ENCODE results near the gene PROC.

Gene PROC

DNA sequence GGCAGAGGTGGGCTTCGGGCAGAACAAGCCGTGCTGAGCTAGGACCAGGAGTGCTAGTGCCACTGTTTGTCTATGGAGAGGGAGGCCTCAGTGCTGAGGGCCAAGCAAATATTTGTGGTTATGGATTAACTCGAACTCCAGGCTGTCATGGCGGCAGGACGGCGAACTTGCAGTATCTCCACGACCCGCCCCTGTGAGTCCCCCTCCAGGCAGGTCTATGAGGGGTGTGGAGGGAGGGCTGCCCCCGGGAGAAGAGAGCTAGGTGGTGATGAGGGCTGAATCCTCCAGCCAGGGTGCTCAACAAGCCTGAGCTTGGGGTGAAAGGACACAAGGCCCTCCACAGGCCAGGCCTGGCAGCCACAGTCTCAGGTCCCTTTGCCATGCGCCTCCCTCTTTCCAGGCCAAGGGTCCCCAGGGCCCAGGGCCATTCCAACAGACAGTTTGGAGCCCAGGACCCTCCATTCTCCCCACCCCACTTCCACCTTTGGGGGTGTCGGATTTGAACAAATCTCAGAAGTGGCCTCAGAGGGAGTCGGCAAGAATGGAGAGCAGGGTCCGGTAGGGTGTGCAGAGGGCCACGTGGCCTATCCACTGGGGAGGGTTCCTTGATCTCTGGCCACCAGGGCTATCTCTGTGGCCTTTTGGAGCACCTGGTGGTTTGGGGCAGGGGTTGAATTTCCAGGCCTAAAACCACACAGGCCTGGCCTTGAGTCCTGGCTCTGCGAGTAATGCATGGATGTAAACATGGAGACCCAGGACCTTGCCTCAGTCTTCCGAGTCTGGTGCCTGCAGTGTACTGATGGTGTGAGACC is at the start of gene PROC:
PROC (plus strand) TSS at position 128 of the 812 bp plus-strand sequence. CDS start 1,516 bp downstream, outside the sequence.
- peaks cover 16% of the 10 kb centered on the region for H3K4me1 ChIP-seq (ENCODE audit: control insufficient read depth, insufficient read depth, low read length)
- H3K27ac ChIP-seq (ENCODE audit: low read length), result no peak within 1 kb of the TSS
- no peak within 1 kb of the TSS for H3K9ac ChIP-seq (ENCODE audit: low read length in 2 of 2)
- peaks cover 38 to 46% of the 10 kb centered on the region in 2 donors for H3K27me3 ChIP-seq (ENCODE audit: control insufficient read depth in 1 of 2, insufficient read depth in 2 of 2, low read length in 2 of 2)
- no peak within 1 kb of the TSS for H3K4me3 ChIP-seq (ENCODE audit: low read length in 2 of 2)
- H3K9me3 ChIP-seq (ENCODE audit: control insufficient read depth in 2 of 2, low read length in 2 of 2), result no peaks in the 10 kb centered on the region
- no peaks in the 10 kb centered on the region for H3K36me3 ChIP-seq (ENCODE audit: control insufficient read depth in 2 of 2, insufficient read depth in 2 of 2, low read length in 2 of 2)

DNA sequence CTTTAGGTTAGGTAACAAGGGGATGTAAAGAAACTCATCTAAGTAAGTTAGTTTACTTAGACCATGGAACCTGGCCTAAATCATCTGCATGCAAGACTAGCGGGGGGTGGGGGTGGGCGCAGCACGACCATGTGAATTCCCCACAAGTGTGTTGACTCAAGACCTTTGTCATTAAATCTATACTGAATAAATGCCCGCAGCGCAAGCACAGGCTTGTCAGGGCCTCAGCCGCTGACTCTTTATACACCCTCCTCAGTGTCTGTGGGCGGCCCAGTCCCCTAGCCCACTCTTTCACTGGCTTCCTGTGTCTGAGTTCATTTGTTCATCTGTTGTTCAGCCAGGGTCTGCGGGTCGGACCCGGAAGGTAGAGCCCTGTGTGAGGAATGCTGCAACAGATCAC is 48.2 kb upstream of the PROC start:
- Histone ChIP-seq H3K27me3 (ENCODE audit: control insufficient read depth in 1 of 2, insufficient read depth in 2 of 2, low read length in 2 of 2) (no peaks in the 10 kb centered on the region), H3K4me3 (ENCODE audit: low read length in 2 of 2) (no peak overlapping the region), H3K4me1 (ENCODE audit: control insufficient read depth, insufficient read depth, low read length) (peaks cover 3% of the 10 kb centered on the region), H3K9me3 (ENCODE audit: control insufficient read depth in 2 of 2, low read length in 2 of 2) (peaks cover 0 to 5% of the 10 kb centered on the region in 2 donors), H3K27ac (ENCODE audit: low read length) (no peak overlapping the region), H3K9ac (ENCODE audit: low read length in 2 of 2) (no peak overlapping the region), H3K36me3 (ENCODE audit: control insufficient read depth in 2 of 2, insufficient read depth in 2 of 2, low read length in 2 of 2) (no peaks in the 10 kb centered on the region)

DNA sequence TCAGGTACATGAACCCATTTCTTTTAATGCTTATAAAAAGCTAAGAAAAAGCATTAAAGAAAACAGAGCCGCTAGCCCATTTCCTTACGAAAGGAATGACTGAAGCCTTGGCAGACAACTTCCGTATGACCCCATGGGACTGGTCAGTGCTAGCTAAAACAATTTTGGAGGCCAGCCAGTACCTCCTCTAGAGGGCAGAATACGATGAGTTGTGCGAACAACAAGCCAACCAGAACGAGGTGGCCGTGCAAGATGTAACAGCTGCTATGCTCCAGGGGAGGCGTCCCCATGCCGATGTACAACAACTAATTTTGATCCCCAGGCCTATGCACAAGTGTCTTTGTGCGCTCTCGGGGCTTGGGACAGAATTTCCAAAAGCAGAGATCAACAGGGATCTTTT is 47.2 kb upstream of the PROC start:
- Histone ChIP-seq H3K9me3 (ENCODE audit: control insufficient read depth in 2 of 2, low read length in 2 of 2) (peaks cover 0 to 5% of the 10 kb centered on the region in 2 donors), H3K27ac (ENCODE audit: low read length) (no peak overlapping the region), H3K9ac (ENCODE audit: low read length in 2 of 2) (no peak overlapping the region), H3K36me3 (ENCODE audit: control insufficient read depth in 2 of 2, insufficient read depth in 2 of 2, low read length in 2 of 2) (no peaks in the 10 kb centered on the region), H3K4me3 (ENCODE audit: low read length in 2 of 2) (no peak overlapping the region), H3K27me3 (ENCODE audit: control insufficient read depth in 1 of 2, insufficient read depth in 2 of 2, low read length in 2 of 2) (no peaks in the 10 kb centered on the region), H3K4me1 (ENCODE audit: control insufficient read depth, insufficient read depth, low read length) (no peaks in the 10 kb centered on the region)

DNA sequence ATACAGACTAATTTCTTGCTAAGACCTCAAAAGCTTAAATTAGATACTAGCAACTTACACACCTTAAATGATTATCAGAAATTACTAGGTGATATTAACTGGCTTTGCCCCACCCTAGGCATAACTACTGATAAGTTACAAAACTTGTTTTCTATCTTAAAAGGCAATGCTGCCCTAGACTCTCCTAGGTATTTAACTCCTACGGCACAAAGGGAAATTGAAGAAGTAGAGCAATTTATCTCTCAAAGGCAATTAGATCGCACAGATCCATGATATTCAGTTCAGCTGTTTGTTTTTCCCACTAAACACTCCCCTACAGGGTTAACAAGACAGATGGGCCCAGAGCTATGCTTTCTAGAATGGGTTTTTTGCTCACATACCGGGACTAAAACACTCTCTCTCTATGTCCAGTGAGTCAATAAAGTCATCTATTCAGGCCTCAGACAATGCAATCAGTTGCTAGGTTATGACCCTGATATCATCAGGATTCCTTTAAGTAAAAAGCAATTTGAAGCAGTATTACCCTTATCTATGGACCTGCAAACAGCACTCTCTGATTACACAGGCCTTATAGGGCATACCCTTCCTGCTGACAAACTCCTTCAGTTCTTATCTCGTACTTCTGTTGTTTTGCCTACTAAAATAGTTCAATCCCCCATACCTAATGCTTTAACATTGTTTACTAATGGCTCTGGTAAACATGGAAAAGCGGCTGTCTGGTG is 44.7 kb upstream of the PROC start:
- Histone ChIP-seq H3K4me1 (ENCODE audit: control insufficient read depth, insufficient read depth, low read length) (no peaks in the 10 kb centered on the region), H3K9me3 (ENCODE audit: control insufficient read depth in 2 of 2, low read length in 2 of 2) (peaks cover 0 to 5% of the 10 kb centered on the region in 2 donors)

DNA sequence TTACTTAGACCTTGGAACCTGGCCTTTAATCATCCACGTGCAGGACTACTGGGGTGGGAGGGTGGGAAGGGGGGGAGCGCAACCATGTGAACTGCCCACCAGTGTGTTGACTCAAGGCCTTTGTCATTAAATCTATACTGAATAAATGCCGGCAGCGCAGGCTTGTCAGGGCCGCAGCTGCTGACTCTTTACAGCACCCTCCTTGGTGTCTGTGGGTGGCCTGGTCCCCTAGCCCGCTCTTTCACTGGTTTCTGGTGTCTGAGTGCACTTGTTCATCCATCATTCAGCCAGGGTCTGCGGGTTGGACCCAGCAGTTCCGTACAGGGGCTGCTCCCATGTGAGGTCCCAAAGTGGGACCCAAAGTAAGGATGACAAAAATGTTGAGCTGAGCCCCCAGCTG is 42.0 kb upstream of the PROC start:
- H3K4me1 ChIP-seq (ENCODE audit: control insufficient read depth, insufficient read depth, low read length), result no peaks in the 10 kb centered on the region
- H3K4me3 ChIP-seq (ENCODE audit: low read length in 2 of 2), result no peak overlapping the region
- H3K27me3 ChIP-seq (ENCODE audit: control insufficient read depth in 1 of 2, insufficient read depth in 2 of 2, low read length in 2 of 2), result no peaks in the 10 kb centered on the region
- H3K9me3 ChIP-seq (ENCODE audit: control insufficient read depth in 2 of 2, low read length in 2 of 2), result peaks cover 0 to 5% of the 10 kb centered on the region in 2 donors
- H3K9ac ChIP-seq (ENCODE audit: low read length in 2 of 2), result no peak overlapping the region
- H3K36me3 ChIP-seq (ENCODE audit: control insufficient read depth in 2 of 2, insufficient read depth in 2 of 2, low read length in 2 of 2), result no peaks in the 10 kb centered on the region
- H3K27ac ChIP-seq (ENCODE audit: low read length), result no peak overlapping the region

More for the DNA sequence above, 44.7 kb upstream of the PROC start:
- Histone ChIP-seq H3K27ac (ENCODE audit: low read length) (no peak overlapping the region), H3K9ac (ENCODE audit: low read length in 2 of 2) (no peak overlapping the region), H3K36me3 (ENCODE audit: control insufficient read depth in 2 of 2, insufficient read depth in 2 of 2, low read length in 2 of 2) (no peaks in the 10 kb centered on the region), H3K27me3 (ENCODE audit: control insufficient read depth in 1 of 2, insufficient read depth in 2 of 2, low read length in 2 of 2) (no peaks in the 10 kb centered on the region), H3K4me3 (ENCODE audit: low read length in 2 of 2) (no peak overlapping the region)

DNA sequence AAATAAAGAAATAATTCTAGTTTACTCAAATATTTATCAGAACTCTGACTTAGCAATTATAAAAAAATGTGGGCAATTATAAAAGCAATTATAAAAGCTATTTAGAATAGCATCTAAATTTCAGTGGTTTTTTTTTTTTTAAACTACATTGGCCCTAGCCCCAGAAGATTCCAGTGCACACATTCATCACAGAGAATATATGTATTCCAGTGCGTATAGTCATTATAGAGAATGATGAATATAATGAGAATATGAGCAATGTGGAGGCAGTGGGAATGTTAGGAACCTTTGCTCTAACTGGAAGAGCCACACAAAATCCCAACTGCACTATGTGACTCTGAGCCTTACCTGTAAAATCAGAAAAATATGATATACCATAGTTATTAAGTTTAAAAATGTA is 41.0 kb upstream of the PROC start:
- Histone ChIP-seq H3K27me3 (ENCODE audit: control insufficient read depth in 1 of 2, insufficient read depth in 2 of 2, low read length in 2 of 2) (no peaks in the 10 kb centered on the region), H3K9me3 (ENCODE audit: control insufficient read depth in 2 of 2, low read length in 2 of 2) (peaks cover 0 to 5% of the 10 kb centered on the region in 2 donors), H3K27ac (ENCODE audit: low read length) (no peak overlapping the region), H3K36me3 (ENCODE audit: control insufficient read depth in 2 of 2, insufficient read depth in 2 of 2, low read length in 2 of 2) (no peaks in the 10 kb centered on the region), H3K4me1 (ENCODE audit: control insufficient read depth, insufficient read depth, low read length) (no peaks in the 10 kb centered on the region), H3K4me3 (ENCODE audit: low read length in 2 of 2) (no peak overlapping the region), H3K9ac (ENCODE audit: low read length in 2 of 2) (no peak overlapping the region)

DNA sequence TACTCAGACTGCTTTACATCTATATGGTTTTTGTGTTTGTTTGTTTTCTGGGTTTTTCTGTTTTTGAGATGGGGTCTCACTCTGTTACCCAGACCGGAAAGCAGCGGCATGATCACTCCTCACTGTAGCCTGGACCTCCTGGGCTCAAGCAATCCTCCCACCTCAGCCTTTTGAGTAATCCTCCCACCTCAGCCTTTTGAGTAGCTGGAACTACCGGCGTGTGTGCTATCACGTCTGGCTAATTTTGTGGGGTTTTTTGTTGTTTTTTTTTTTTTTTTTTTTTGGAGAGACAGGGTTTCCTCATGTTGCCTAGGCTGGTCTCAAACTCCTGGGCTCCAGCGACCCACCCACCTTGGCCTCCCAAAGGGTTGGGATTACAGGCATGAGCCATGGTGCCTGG is 39.5 kb upstream of the PROC start:
- no peak overlapping the region for H3K4me3 ChIP-seq (ENCODE audit: low read length in 2 of 2)
- H3K9ac ChIP-seq (ENCODE audit: low read length in 2 of 2), result no peak overlapping the region
- H3K9me3 ChIP-seq (ENCODE audit: control insufficient read depth in 2 of 2, low read length in 2 of 2), result peaks cover 0 to 5% of the 10 kb centered on the region in 2 donors
- no peaks in the 10 kb centered on the region for H3K27me3 ChIP-seq (ENCODE audit: control insufficient read depth in 1 of 2, insufficient read depth in 2 of 2, low read length in 2 of 2)
- H3K36me3 ChIP-seq (ENCODE audit: control insufficient read depth in 2 of 2, insufficient read depth in 2 of 2, low read length in 2 of 2), result no peaks in the 10 kb centered on the region
- no peak overlapping the region for H3K27ac ChIP-seq (ENCODE audit: low read length)
- H3K4me1 ChIP-seq (ENCODE audit: control insufficient read depth, insufficient read depth, low read length), result no peaks in the 10 kb centered on the region

DNA sequence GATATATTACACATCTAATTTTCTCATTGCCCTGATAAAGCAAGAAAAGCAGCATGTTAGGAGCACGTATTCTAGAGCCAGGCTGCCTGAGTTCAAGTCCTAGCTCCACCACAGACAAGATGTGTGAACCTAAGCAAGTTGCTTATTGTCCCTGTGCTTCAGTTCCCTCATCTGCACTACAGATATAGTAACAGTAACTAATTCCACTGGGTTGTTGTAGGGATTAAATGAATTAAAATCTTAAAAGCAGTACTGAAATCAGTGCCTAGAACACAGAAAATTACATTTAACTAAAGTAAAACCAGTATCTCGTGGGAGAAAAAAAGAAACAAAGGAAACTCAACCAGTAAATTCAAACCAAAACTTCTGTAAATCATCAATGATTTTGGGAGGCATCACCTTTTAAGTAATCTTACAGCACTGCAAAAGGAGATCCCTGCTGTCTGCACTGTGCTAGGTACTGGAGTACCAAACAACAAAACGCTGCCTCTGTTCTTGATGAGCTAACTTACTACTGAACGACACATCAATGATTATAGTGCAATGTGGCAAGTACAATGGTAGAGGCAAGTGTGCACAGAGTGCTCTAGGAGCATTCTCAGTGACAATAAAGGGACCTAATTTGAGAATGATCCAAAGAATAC is 38.4 kb upstream of the PROC start:
- H3K36me3 ChIP-seq (ENCODE audit: control insufficient read depth in 2 of 2, insufficient read depth in 2 of 2, low read length in 2 of 2), result no peaks in the 10 kb centered on the region
- no peaks in the 10 kb centered on the region for H3K4me1 ChIP-seq (ENCODE audit: control insufficient read depth, insufficient read depth, low read length)
- H3K27ac ChIP-seq (ENCODE audit: low read length), result no peak overlapping the region
- no peaks in the 10 kb centered on the region for H3K9me3 ChIP-seq (ENCODE audit: control insufficient read depth in 2 of 2, low read length in 2 of 2)
- H3K27me3 ChIP-seq (ENCODE audit: control insufficient read depth in 1 of 2, insufficient read depth in 2 of 2, low read length in 2 of 2), result no peaks in the 10 kb centered on the region
- H3K4me3 ChIP-seq (ENCODE audit: low read length in 2 of 2), result no peak overlapping the region
- H3K9ac ChIP-seq (ENCODE audit: low read length in 2 of 2), result no peak overlapping the region

DNA sequence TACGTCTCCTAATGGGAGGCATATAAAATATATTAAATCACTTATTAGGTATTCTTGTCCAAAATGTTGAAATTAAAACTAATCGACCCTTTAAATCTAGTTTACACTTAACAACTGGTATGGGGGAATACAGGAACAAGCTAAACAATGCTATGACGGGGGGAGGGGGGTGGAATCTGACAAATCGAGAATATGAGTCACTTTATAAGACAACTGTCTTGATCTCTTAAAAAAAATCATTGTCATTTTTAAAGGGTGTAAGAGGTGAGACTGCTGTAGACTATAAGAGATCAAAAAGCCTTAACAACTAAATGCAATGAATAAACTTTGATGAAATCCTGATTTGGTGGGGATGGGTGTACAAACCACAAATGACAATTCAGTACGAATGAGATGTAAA is 36.5 kb upstream of the PROC start:
- Histone ChIP-seq H3K9ac (ENCODE audit: low read length in 2 of 2) (no peak overlapping the region), H3K27ac (ENCODE audit: low read length) (no peak overlapping the region), H3K4me3 (ENCODE audit: low read length in 2 of 2) (no peak overlapping the region), H3K36me3 (ENCODE audit: control insufficient read depth in 2 of 2, insufficient read depth in 2 of 2, low read length in 2 of 2) (no peaks in the 10 kb centered on the region), H3K4me1 (ENCODE audit: control insufficient read depth, insufficient read depth, low read length) (no peaks in the 10 kb centered on the region), H3K9me3 (ENCODE audit: control insufficient read depth in 2 of 2, low read length in 2 of 2) (no peaks in the 10 kb centered on the region), H3K27me3 (ENCODE audit: control insufficient read depth in 1 of 2, insufficient read depth in 2 of 2, low read length in 2 of 2) (no peaks in the 10 kb centered on the region)

DNA sequence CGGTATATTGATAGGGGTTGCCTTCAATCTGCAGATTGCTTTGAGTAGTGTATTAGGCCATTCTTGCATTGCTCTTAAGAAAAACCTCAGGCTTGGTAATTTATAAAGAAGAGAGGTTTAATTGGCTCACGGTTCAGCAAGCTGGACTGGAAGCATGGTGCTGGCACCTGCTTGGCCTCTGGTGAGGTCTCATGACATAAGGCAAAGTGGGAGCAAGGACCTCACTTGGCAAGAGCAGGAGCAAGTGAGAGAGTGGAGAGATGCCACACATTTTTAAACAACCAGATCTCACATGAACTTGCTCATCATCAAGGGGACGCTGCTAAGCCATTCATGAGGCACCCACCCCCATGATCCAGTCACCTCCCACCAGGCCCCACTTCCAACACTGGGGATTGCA is 35.4 kb upstream of the PROC start:
- Histone ChIP-seq H3K27me3 (ENCODE audit: control insufficient read depth in 1 of 2, insufficient read depth in 2 of 2, low read length in 2 of 2) (no peaks in the 10 kb centered on the region), H3K9me3 (ENCODE audit: control insufficient read depth in 2 of 2, low read length in 2 of 2) (no peaks in the 10 kb centered on the region), H3K4me1 (ENCODE audit: control insufficient read depth, insufficient read depth, low read length) (no peaks in the 10 kb centered on the region), H3K36me3 (ENCODE audit: control insufficient read depth in 2 of 2, insufficient read depth in 2 of 2, low read length in 2 of 2) (no peaks in the 10 kb centered on the region), H3K9ac (ENCODE audit: low read length in 2 of 2) (no peak overlapping the region), H3K27ac (ENCODE audit: low read length) (no peak overlapping the region), H3K4me3 (ENCODE audit: low read length in 2 of 2) (no peak overlapping the region)

All from stomach smooth muscle (tissue), 2 donors.